Suprapubic skin (tissue), 4 donors: ENCODE data around the gene EPG5.

Experiments
- CTCF ChIP-seq, 2 donors: fragments of 200-600 bp in 1 of 2; fragments of 450-650 bp in 1 of 2; sonication (generic) in 1 of 2; IDR thresholded peaks; one replicate each; pipeline ENCODE4 v1.5.1; 2016 to 2019; ENCODE audit warnings: antibody characterized with exemption in 2 of 2, mild to moderate bottlenecking in 1 of 2, moderate library complexity in 1 of 2
- POLR2A ChIP-seq, 2 donors: fragments of 450-650 bp; IDR thresholded peaks; one replicate each; pipeline ENCODE4 v1.6.1; 2017; ENCODE audit warnings: antibody characterized with exemption in 2 of 2, mild to moderate bottlenecking in 2 of 2, moderate library complexity in 2 of 2
- POLR2AphosphoS5 ChIP-seq, 3 donors: sonication (generic); formaldehyde crosslinking; IDR thresholded peaks; one replicate each; pipeline ENCODE4 v1.6.1; 2017; ENCODE audit warnings: antibody characterized with exemption in 3 of 3

GRCh38 chr18:45859334-45859733 lies 107.8 kb downstream of the EPG5 start:
- TF ChIP-seq CTCF (IDR thresholded peaks at IDR 0.05) (no peak), POLR2A (IDR thresholded peaks at IDR 0.05) (no peak), POLR2AphosphoS5 (IDR thresholded peaks at IDR 0.05) (no peak)
